HG03520 (cell line): ENCODE measurements around the gene GGTLC3.
"Not testable (repeated sequence)": the region's sequence is repeated elsewhere in the genome, so short reads cannot be mapped to it uniquely, and the experiment has no call there.

Source experiments
- ATAC-seq: cut with Tn5 transposase; IDR thresholded peaks from one replicate; pipeline ENCODE4 v1.9.1; 2021; ENCODE audit warnings: mild to moderate bottlenecking, moderate library complexity; ENCODE audit not compliant: unreplicated experiment

Gene GGTLC3

DNA sequence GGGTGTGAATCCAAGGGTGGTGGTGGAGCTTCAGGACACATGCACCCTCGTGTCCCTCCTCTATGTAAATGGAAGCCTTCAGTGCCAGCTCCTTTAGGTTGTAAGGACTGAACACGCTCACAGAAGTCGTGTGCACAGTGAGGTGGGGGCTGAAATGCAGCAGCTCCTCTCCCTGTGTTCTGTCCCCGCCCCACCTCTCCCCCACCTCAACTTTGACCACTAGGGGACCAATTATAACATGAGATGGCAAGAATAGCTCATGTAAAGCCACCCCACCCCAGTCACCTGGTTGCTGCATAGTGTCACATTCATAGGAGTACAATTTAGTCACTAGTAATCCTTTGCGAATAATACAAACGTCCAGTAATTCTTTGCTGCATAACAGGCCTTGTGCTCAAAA lies 4.8 kb upstream of the GGTLC3 start:
- not testable (repeated sequence) for ATAC-seq

DNA sequence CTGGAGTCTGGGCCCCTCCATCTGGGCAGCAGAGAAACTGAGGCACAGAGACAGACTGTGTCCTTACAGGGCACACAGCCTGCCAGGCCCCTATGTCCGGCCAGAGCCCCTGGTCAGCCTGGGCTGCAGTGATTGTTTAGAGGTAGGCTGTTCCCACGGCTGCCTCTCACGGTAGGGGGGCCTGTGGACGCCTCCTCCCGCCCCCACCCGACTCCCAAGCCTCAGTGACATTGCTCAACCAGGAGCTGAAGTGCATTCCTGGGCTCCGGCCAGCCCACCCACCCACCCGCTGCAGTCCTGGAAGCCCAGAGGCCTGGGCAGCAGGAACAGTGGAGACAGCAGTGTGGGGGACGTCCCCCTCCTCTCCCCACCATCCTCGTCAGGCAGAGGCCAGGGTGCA lies 4.5 kb downstream of the GGTLC3 start:
- not testable (repeated sequence) for ATAC-seq

DNA sequence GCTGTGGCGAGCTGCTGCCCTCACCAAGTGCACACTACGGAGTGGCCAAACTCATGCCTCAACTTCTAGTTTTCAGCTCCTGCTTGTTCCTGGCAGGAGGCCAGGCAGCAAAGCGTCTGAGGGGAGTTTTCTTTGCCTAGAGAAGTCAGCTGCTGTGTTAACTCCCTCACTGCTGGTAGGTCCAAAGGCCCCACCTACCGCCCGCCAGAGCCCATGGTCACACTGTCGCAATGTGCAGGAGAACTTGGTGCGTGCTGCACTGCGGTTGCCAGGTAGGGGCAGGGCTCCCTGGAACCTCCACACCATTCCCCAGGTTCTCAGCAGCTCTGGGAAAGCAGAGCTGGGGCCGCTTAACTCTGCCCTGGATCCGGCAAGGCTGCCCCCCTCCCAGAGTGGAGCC lies 5.6 kb downstream of the GGTLC3 start:
- not testable (repeated sequence) for ATAC-seq

DNA sequence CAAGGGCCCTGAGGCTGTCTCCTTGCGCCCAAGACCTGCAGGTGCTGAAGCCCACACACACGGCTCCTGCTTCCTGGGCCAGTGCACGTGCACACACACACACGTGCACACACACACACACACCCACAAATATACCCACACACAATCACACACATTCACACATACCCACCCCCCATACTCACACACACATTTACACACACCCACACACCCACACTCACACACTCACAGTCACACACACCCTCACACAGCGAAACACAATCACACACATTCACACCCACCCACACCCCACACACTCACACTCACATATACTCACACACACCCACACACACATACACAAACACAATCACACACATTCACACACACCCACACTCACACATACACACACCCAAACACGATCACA lies 6.6 kb downstream of the GGTLC3 start:
- ATAC-seq = not testable (repeated sequence)

DNA sequence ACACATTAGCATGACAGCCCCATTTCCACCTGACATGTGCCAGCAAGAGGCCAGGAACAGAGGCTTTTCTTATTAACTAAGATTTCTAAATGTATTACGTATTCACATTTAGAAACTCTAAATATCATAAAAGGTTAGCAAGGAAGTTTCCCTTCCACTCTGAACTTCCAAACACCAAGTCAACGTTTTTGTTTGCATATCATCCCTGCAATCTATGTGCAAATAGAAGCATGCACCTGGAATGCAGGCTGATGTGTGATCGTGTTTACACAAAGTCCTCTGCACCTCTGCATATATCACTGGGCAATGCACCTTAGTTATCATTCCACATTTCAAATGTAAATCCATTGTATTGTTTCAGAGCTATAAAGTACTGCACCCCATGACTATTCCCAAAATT lies 21.7 kb downstream of the GGTLC3 start:
- not testable (repeated sequence) for ATAC-seq
